Measurements from ENCODE around the gene ID3.

DNA sequence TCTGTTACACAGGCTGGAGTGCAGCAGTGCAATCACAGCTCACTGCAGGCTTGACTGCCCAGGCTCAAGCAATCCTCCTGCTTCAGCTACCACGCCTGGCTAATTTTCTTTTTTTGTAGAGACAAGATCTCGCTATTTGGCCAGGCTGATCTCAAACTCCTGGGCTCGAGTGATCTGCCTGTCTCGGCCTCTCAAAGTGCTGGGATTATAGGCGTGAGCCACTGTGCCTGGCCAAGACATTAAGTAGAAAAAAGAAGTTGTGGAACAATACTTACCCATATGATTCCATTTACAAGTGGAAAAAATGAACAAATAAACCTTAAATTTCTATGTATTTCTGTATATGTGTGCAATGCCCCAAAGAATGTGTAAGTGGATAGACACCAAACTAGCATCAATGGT, 30.3 kb upstream of the ID3 start:
- TF ChIP-seq, protein P1, sequence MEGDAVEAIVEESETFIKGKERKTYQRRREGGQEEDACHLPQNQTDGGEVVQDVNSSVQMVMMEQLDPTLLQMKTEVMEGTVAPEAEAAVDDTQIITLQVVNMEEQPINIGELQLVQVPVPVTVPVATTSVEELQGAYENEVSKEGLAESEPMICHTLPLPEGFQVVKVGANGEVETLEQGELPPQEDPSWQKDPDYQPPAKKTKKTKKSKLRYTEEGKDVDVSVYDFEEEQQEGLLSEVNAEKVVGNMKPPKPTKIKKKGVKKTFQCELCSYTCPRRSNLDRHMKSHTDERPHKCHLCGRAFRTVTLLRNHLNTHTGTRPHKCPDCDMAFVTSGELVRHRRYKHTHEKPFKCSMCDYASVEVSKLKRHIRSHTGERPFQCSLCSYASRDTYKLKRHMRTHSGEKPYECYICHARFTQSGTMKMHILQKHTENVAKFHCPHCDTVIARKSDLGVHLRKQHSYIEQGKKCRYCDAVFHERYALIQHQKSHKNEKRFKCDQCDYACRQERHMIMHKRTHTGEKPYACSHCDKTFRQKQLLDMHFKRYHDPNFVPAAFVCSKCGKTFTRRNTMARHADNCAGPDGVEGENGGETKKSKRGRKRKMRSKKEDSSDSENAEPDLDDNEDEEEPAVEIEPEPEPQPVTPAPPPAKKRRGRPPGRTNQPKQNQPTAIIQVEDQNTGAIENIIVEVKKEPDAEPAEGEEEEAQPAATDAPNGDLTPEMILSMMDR (IDR thresholded peaks at IDR 0.05) = no peak
- TF ChIP-seq POLR2AphosphoS5 (IDR thresholded peaks at IDR 0.05) (no peak), POLR2A (IDR thresholded peaks at IDR 0.05) (no peak)

All from suprapubic skin (tissue), 4 donors.